Ammon's horn (tissue), 1 donor: ENCODE measurements around the gene PPM1B.
A peak's percentile ranks its signal among the peaks of the same experiment; 100 is the strongest.
"Not testable (repeated sequence)": the region's sequence is repeated elsewhere in the genome, so short reads cannot be mapped to it uniquely, and the experiment has no call there.

Experiments
- DNase-seq: peaks from one replicate; pipeline ENCODE4 v3.0.0-alpha.2; 2016; ENCODE audit warnings: low spot score

Gene PPM1B

GRCh38 chr2:44163777-44164176, 4.9 kb upstream of the PPM1B start:
- DNase-seq = no peak

GRCh38 chr2:44164617-44165016, 4.1 kb upstream of the PPM1B start:
- no peak for DNase-seq

- DNase-seq = no peak
Measured at GRCh38 chr2:44166096-44166495, 2.6 kb upstream of the PPM1B start.

GRCh38 chr2:44167311-44167907, 1.3 kb upstream of the PPM1B start:
- DNase-seq = no peak

- peak; percentile 100 for DNase-seq
Measured at GRCh38 chr2:44167908-44168680, 581 bp upstream of the PPM1B start.

GRCh38 chr2:44169155-44169898, 652 bp downstream of the PPM1B start:
- DNase-seq = peak; percentile 56

GRCh38 chr2:44170311-44170717, 1.6 kb downstream of the PPM1B start:
- peak; percentile 61 for DNase-seq

- no peak for DNase-seq
Measured at GRCh38 chr2:44171018-44171417, 2.3 kb downstream of the PPM1B start.

- DNase-seq = not testable (repeated sequence)
Measured at GRCh38 chr2:44171442-44171841, 2.8 kb downstream of the PPM1B start.

- no peak for DNase-seq
Measured at GRCh38 chr2:44172576-44172975, 3.9 kb downstream of the PPM1B start.

GRCh38 chr2:44178950-44179349, 10.3 kb downstream of the PPM1B start:
- DNase-seq = no peak

GRCh38 chr2:44181648-44182047, 13.0 kb downstream of the PPM1B start:
- no peak for DNase-seq

- no peak for DNase-seq
Measured at GRCh38 chr2:44184106-44184505, 15.4 kb downstream of the PPM1B start.

- DNase-seq = no peak
Measured at GRCh38 chr2:44186810-44187209, 18.1 kb downstream of the PPM1B start.

GRCh38 chr2:44187251-44187650, 18.6 kb downstream of the PPM1B start:
- DNase-seq = no peak

- DNase-seq = no peak
Measured at GRCh38 chr2:44188696-44189095, 20.0 kb downstream of the PPM1B start.

GRCh38 chr2:44189104-44189503, 20.4 kb downstream of the PPM1B start:
- no peak for DNase-seq

GRCh38 chr2:44190526-44190925, 21.9 kb downstream of the PPM1B start:
- no peak for DNase-seq

- DNase-seq = no peak
Measured at GRCh38 chr2:44191739-44192138, 23.1 kb downstream of the PPM1B start.

GRCh38 chr2:44192646-44193045, 24.0 kb downstream of the PPM1B start:
- no peak for DNase-seq

- DNase-seq = no peak
Measured at GRCh38 chr2:44195714-44196113, 27.0 kb downstream of the PPM1B start.

GRCh38 chr2:44197816-44198215, 29.1 kb downstream of the PPM1B start:
- DNase-seq = no peak

GRCh38 chr2:44200011-44200410, 31.3 kb downstream of the PPM1B start:
- no peak for DNase-seq
